K562 (cell line): Measurements from ENCODE around the gene RIMBP3C. TPM values are rescaled to one million over a fixed set of nuclear protein-coding genes. Genes with fewer than 3 reads are reported as not detected.
A peak's percentile ranks its signal among the peaks of the same experiment; 100 is the strongest.

Experiments used
- ELF4 ChIP-seq: fragments of 450-650 bp; formaldehyde crosslinking; IDR thresholded peaks from 2 replicates; pipeline ENCODE4 v1.4.0; 2022; ENCODE audit warnings: missing genetic modification characterization
- HDAC2 ChIP-seq: fragments of 450-650 bp; IDR thresholded peaks from 2 replicates; pipeline ENCODE4 v1.6.1; 2016; ENCODE audit warnings: mild to moderate bottlenecking
- HIVEP1 ChIP-seq: fragments of 250-450 bp; sonication (Bioruptor Pico); IDR thresholded peaks from 2 replicates; pipeline ENCODE4 v1.4.0; 2020; ENCODE audit warnings: mild to moderate bottlenecking
- KDM5B ChIP-seq: fragments of 200-600 bp; sonication (generic); IDR thresholded peaks from 2 replicates; pipeline ENCODE4 v1.6.1; 2012; ENCODE audit warnings: low read depth, mild to moderate bottlenecking, moderate library complexity, low read length, control low read depth, inconsistent platforms; ENCODE audit not compliant: insufficient replicate concordance
- MAFG ChIP-seq: fragments of 450-650 bp; conservative IDR thresholded peaks from 2 replicates; pipeline ENCODE4 v1.6.1; 2016; ENCODE audit warnings: missing genetic modification characterization, missing compliant biosample characterization
- MTA1 ChIP-seq: fragments of 450-650 bp; IDR thresholded peaks from 2 replicates; pipeline ENCODE4 v1.6.1; 2017; ENCODE audit warnings: borderline replicate concordance
- NBN ChIP-seq: fragments of 450-650 bp; IDR thresholded peaks from 2 replicates; pipeline ENCODE4 v1.6.1; 2016; ENCODE audit warnings: low read depth, mild to moderate bottlenecking
- NCOA1 ChIP-seq: fragments of 450-650 bp; IDR thresholded peaks from 2 replicates; pipeline ENCODE4 v1.6.1; 2016; ENCODE audit warnings: low read depth
- NR3C1 ChIP-seq: sonication (generic); formaldehyde crosslinking; IDR thresholded peaks from 2 replicates; pipeline ENCODE4 v1.8.1; 2022; ENCODE audit warnings: missing genetic modification reagents
- OTX1 ChIP-seq: fragments of 450-650 bp; formaldehyde crosslinking; IDR thresholded peaks from 2 replicates; pipeline ENCODE4 v1.4.0; 2022; ENCODE audit warnings: mild to moderate bottlenecking
- PCBP1 ChIP-seq: fragments of 200-400 bp; formaldehyde crosslinking; IDR thresholded peaks from 2 replicates; pipeline ENCODE4 v1.6.1; 2018; ENCODE audit warnings: mild to moderate bottlenecking, low read depth, low read length; ENCODE audit not compliant: poor library complexity, severe bottlenecking
- PKNOX1 ChIP-seq: fragments of 450-650 bp; IDR thresholded peaks from 2 replicates; pipeline ENCODE4 v1.6.1; 2016
- RREB1 ChIP-seq: fragments of 250-450 bp; sonication (Bioruptor Pico); IDR thresholded peaks from 2 replicates; pipeline ENCODE4 v1.4.0; 2020
- SMARCB1 ChIP-seq: IDR thresholded peaks from 2 replicates; pipeline ENCODE4 v1.6.1; 2011; ENCODE audit warnings: improper control_type of control experiment, low read depth; ENCODE audit not compliant: insufficient read length
- THRA ChIP-seq: fragments of 450-650 bp; IDR thresholded peaks from 2 replicates; pipeline ENCODE4 v1.6.1; 2017; ENCODE audit warnings: mild to moderate bottlenecking, moderate library complexity
- ZBTB2 ChIP-seq: fragments of 450-650 bp; IDR thresholded peaks from 2 replicates; pipeline ENCODE4 v1.6.1; 2016; ENCODE audit warnings: antibody characterized with exemption
- ZNF408 ChIP-seq: fragments of 250-450 bp; sonication (Bioruptor Pico); IDR thresholded peaks from 2 replicates; pipeline ENCODE4 v1.4.0; 2020; ENCODE audit warnings: low read depth, mild to moderate bottlenecking, moderate library complexity
- ZNF561 ChIP-seq: fragments of 450-650 bp; formaldehyde crosslinking; conservative IDR thresholded peaks from 2 replicates; pipeline ENCODE4 v1.4.0; 2020; ENCODE audit warnings: mild to moderate bottlenecking, moderate library complexity
- ZSCAN32 ChIP-seq: fragments of 450-650 bp; formaldehyde crosslinking; IDR thresholded peaks from 2 replicates; pipeline ENCODE4 v1.4.0; 2020; ENCODE audit warnings: mild to moderate bottlenecking, moderate library complexity
- polyA plus RNA-seq, 8 experiments: library from polyadenylated mRNA; depleted of rRNA in 4 of 8; stranded (reverse) in 5 of 8; unstranded in 3 of 8; fragments of >200 nt; fragmentation: Nextera tagmentation in 2 of 8; fragmentation: Illumina TruSeq in 1 of 8; extraction: Ambion mirVana in 2 of 8; extraction: Trizol in 1 of 8; gene quantifications; 2 replicates each; pipeline versions ENCODE4 v1.2.1 to v1.2.3, GENCODE V29; 2011 to 2014; ENCODE audit warnings: inconsistent platforms in 1 of 8, missing spikeins in 1 of 8
- total RNA-seq, 7 experiments: library from RNA; depleted of rRNA in 6 of 7; stranded (reverse); fragments of >200 nt in 6 of 7; fragmentation: Illumina TruSeq in 2 of 7; extraction: Trizol in 2 of 7; gene quantifications; 2 replicates each; pipeline versions ENCODE4 v1.2.1 to v1.2.3, GENCODE V29; 2011 to 2021; ENCODE audit warnings: low replicate concordance in 1 of 7

RIMBP3C gene
- total and polyA plus RNA-seq, 9 of the 15 experiments (the other 6 are each of a cell fraction or from before 2014, with no cell fraction given), result 0.09 to 0.98 (median 0.17) TPM; not detected in 2

- TF ChIP-seq PKNOX1, result no peak
- no peak for TF ChIP-seq KDM5B
- no peak for TF ChIP-seq PCBP1
- no peak for TF ChIP-seq ZBTB2
- TF ChIP-seq HDAC2, result no peak
- no peak for TF ChIP-seq NR3C1 (CRISPR knock-in tag)
- TF ChIP-seq NBN, result no peak
- TF ChIP-seq RREB1, result no peak; the same call in none of the 2 replicates
- no peak for TF ChIP-seq SMARCB1
- TF ChIP-seq MAFG, result no peak
- TF ChIP-seq NCOA1, result no peak
- TF ChIP-seq ZNF408 (CRISPR knock-in tag), result no peak
- TF ChIP-seq OTX1 (CRISPR knock-in tag), result peak; percentile 8; the same call in 1 of the 2 replicates
- TF ChIP-seq MTA1, result no peak
- peak; percentile 56; the same call in 1 of the 2 replicates for TF ChIP-seq ELF4 (CRISPR knock-in tag)
- TF ChIP-seq THRA, result no peak
- TF ChIP-seq HIVEP1 (CRISPR knock-in tag), result peak; percentile 62
- TF ChIP-seq ZNF561 (CRISPR knock-in tag), result peak; percentile 66; the same call in 1 of the 2 replicates
- TF ChIP-seq ZSCAN32 (CRISPR knock-in tag), result no peak; the same call in 1 of the 2 replicates
Observed at GRCh38 chr22:21587803-21588611, 36.7 kb upstream of the RIMBP3C start (continued).
